HL-60 (cell line): ENCODE results near the gene ESR1.

Experiments used
- DNase-seq, 2 experiments: peaks; one replicate each; pipeline ENCODE4 v3.0.0-alpha.2; 2010 to 2020; ENCODE audit warnings: low read depth in 1 of 2, low spot score in 1 of 2
- H3K27ac ChIP-seq: fragments of 250-450 bp; sonication (Bioruptor Pico); replicated peaks from 2 replicates; pipeline ENCODE4 v1.5.1; 2020; ENCODE audit warnings: mild to moderate bottlenecking, moderate library complexity
- H3K27me3 ChIP-seq: fragments of 250-450 bp; sonication (Bioruptor Pico); 2 replicates; pipeline ENCODE4 v1.5.1; 2021; ENCODE audit warnings: mild to moderate bottlenecking, moderate library complexity; ENCODE audit not compliant: insufficient read depth, poor library complexity, severe bottlenecking
- H3K4me3 ChIP-seq: replicated peaks from 2 replicates; pipeline ENCODE4 v1.5.1; 2011; ENCODE audit warnings: mild to moderate bottlenecking, control low read depth, low read length; ENCODE audit not compliant: insufficient read depth
- CTCF ChIP-seq: IDR thresholded peaks from one replicate; pipeline ENCODE4 v1.5.1; 2011; ENCODE audit warnings: low read length, control low read depth, inconsistent platforms; ENCODE audit not compliant: insufficient read depth
- GABPA ChIP-seq: IDR thresholded peaks from 2 replicates; pipeline ENCODE4 v1.6.1; 2012; ENCODE audit warnings: low read depth
- POLR2AphosphoS5 ChIP-seq: IDR thresholded peaks from 2 replicates; pipeline ENCODE4 v1.6.1; 2012; ENCODE audit warnings: low read depth
- REST ChIP-seq: IDR thresholded peaks from 2 replicates; pipeline ENCODE4 v1.6.1; 2012; ENCODE audit warnings: low read depth; ENCODE audit not compliant: insufficient replicate concordance
- SPI1 ChIP-seq: IDR thresholded peaks from 2 replicates; pipeline ENCODE4 v1.6.1; 2012; ENCODE audit warnings: low read depth, mild to moderate bottlenecking, borderline replicate concordance

Gene ESR1

GRCh38 chr6:151826517-151827142 is 19.1 kb downstream of the ESR1 start:
- H3K27me3 ChIP-seq, result no peaks in the 10 kb centered on the region
- TF ChIP-seq CTCF (no peak), SPI1 (no peak), POLR2AphosphoS5 (no peak), REST (no peak), GABPA (no peak)
- H3K27ac ChIP-seq, result no peak overlapping the region
- DNase-seq, result no peak
- no peak overlapping the region for H3K4me3 ChIP-seq

GRCh38 chr6:151832710-151833109 is 25.2 kb downstream of the ESR1 start:
- no peak overlapping the region for H3K4me3 ChIP-seq
- TF ChIP-seq GABPA (no peak), SPI1 (no peak), REST (no peak), POLR2AphosphoS5 (no peak), CTCF (no peak)
- no peaks in the 10 kb centered on the region for H3K27me3 ChIP-seq
- H3K27ac ChIP-seq, result no peak overlapping the region
- no peak for DNase-seq

- H3K27me3 ChIP-seq, result no peaks in the 10 kb centered on the region
- no peak for DNase-seq
- no peak overlapping the region for H3K27ac ChIP-seq
- TF ChIP-seq SPI1 (no peak), GABPA (no peak), REST (no peak), CTCF (no peak), POLR2AphosphoS5 (no peak)
- H3K4me3 ChIP-seq, result no peak overlapping the region
These were observed 27.9 kb downstream of the ESR1 start for GRCh38 chr6:151835396-151835795.
